Ishikawa (cell line): ENCODE results near the gene XPO6.

Experiments used
- EGR1 ChIP-seq: IDR thresholded peaks from 2 replicates; pipeline ENCODE4 v1.6.1; 2012
- EP300 ChIP-seq: IDR thresholded peaks from 2 replicates; pipeline ENCODE4 v1.6.1; 2012; ENCODE audit warnings: borderline replicate concordance
- TAF1 ChIP-seq: IDR thresholded peaks from 2 replicates; pipeline ENCODE4 v1.6.1; 2012; ENCODE audit warnings: low read depth, mild to moderate bottlenecking

- TF ChIP-seq EP300 (no peak), TAF1 (no peak), EGR1 (no peak)
Observed at GRCh38 chr16:28182801-28183200, 29.0 kb downstream of the XPO6 start.
